H1 (cell line): ENCODE measurements around the gene FAM53B. TPM values are rescaled to one million over a fixed set of nuclear protein-coding genes. Genes with fewer than 3 reads are reported as not detected.

ENCODE experiments used
- CTCF ChIA-PET: fragments of 300-600 bp; sonication (Branson Sonifier 250); formaldehyde crosslinking; loops from one replicate; lab custom pipeline; 2021; ENCODE audit not compliant: partially characterized antibody; lab: Charles Lee
- POLR2A ChIA-PET: fragments of 300-600 bp; sonication (Branson Sonifier 250); formaldehyde crosslinking; loops from one replicate; lab custom pipeline; 2021; ENCODE audit warnings: inconsistent platforms; ENCODE audit not compliant: partially characterized antibody; lab: Charles Lee
- DNase-seq, 2 experiments: peaks; one replicate each; pipeline versions ENCODE4 v3.0.0 to v3.0.0-alpha.2; 2010 to 2022; ENCODE audit warnings: low spot score in 2 of 2, low read depth in 1 of 2, mixed read lengths in 1 of 2
- FAIRE-seq: peaks from 2 replicates; lab custom pipeline; 2011; peaks lifted over from hg19 to GRCh38; lab: Jason Lieb, UNC
- H2AFZ ChIP-seq: 2 replicates; pipeline ENCODE4 v1.8.1; 2012; ENCODE audit warnings: low read length, inconsistent platforms
- H2AK5ac ChIP-seq: 2 replicates; pipeline ENCODE4 v1.6.1; 2013; ENCODE audit warnings: low read depth, low read length
- H2BK120ac ChIP-seq: replicated peaks from 2 replicates; pipeline ENCODE3; 2013; ENCODE audit warnings: low read depth, low read length, inconsistent platforms
- H2BK12ac ChIP-seq: 2 replicates; pipeline ENCODE4 v1.6.1; 2013; ENCODE audit warnings: low read depth, low read length
- H2BK15ac ChIP-seq: 2 replicates; pipeline ENCODE4 v1.6.1; 2013; ENCODE audit warnings: low read length
- H2BK20ac ChIP-seq: 2 replicates; pipeline ENCODE4 v1.6.1; 2013; ENCODE audit warnings: low read length
- H2BK5ac ChIP-seq: 2 replicates; pipeline ENCODE4 v1.6.1; 2013; ENCODE audit warnings: low read depth, low read length
- H3K14ac ChIP-seq: 2 replicates; pipeline ENCODE4 v1.6.1; 2013; ENCODE audit warnings: inconsistent platforms; ENCODE audit not compliant: insufficient read length
- H3K18ac ChIP-seq: 2 replicates; pipeline ENCODE4 v1.6.1; 2013; ENCODE audit warnings: low read length; ENCODE audit errors: extremely low read depth
- H3K23ac ChIP-seq: 2 replicates; pipeline ENCODE4 v1.6.1; 2013; ENCODE audit warnings: inconsistent platforms; ENCODE audit not compliant: insufficient read length
- H3K23me2 ChIP-seq: 2 replicates; pipeline ENCODE4 v1.6.1; 2013; ENCODE audit warnings: low read depth, low read length
- H3K27ac ChIP-seq: 2 replicates; pipeline ENCODE4 v1.6.1; 2011; ENCODE audit warnings: low read depth, low read length, inconsistent platforms
- H3K27me3 ChIP-seq, 4 experiments: replicated peaks in 1 of 4; 1 replicate in 1 of 4; 2 replicates in 3 of 4; pipeline versions ENCODE4 v1.6.1 to v1.8.1; 2011 to 2013; ENCODE audit warnings: low read length in 3 of 4, mild to moderate bottlenecking in 3 of 4, inconsistent platforms in 2 of 4, mixed read lengths in 2 of 4, moderate library complexity in 1 of 4; ENCODE audit not compliant: control insufficient read depth in 3 of 4, insufficient read depth in 3 of 4; ENCODE audit errors: extremely low read depth in 1 of 4
- H3K36me3 ChIP-seq, 4 experiments: 2 replicates each; pipeline versions ENCODE4 v1.6.1 to v1.8.1; 2011 to 2013; ENCODE audit warnings: mild to moderate bottlenecking in 4 of 4, low read length in 3 of 4, moderate library complexity in 2 of 4, control low read depth in 1 of 4, inconsistent platforms in 1 of 4; ENCODE audit not compliant: insufficient read depth in 4 of 4, control insufficient read depth in 2 of 4
- H3K4ac ChIP-seq: replicated peaks from 2 replicates; pipeline ENCODE3; 2013; ENCODE audit warnings: low read length, low read depth, mixed read lengths, inconsistent platforms; ENCODE audit not compliant: insufficient read length
- H3K4me1 ChIP-seq, 4 experiments: replicated peaks in 1 of 4; 1 replicate in 1 of 4; 2 replicates in 3 of 4; pipeline versions ENCODE4 v1.6.1 to v1.8.1; 2011 to 2013; ENCODE audit warnings: low read length in 3 of 4, inconsistent platforms in 2 of 4, mixed read lengths in 1 of 4; ENCODE audit not compliant: insufficient read depth in 4 of 4, control insufficient read depth in 3 of 4
- H3K4me2 ChIP-seq, 2 experiments: 2 replicates each; pipeline versions ENCODE4 v1.6.1 to v1.8.1; 2011 to 2013; ENCODE audit warnings: low read depth in 2 of 2, low read length in 2 of 2, control low read depth in 1 of 2, inconsistent platforms in 1 of 2, mild to moderate bottlenecking in 1 of 2; ENCODE audit not compliant: insufficient read depth in 1 of 2
- H3K4me3 ChIP-seq, 4 experiments: fragments of 200-600, 300-600 bp in 1 of 4; sonication (generic), shearing (Covaris generic), sonication (Bioruptor Twin) in 1 of 4; 2 replicates each; pipeline versions ENCODE4 v1.5.1 to v1.8.1; 2011 to 2016; ENCODE audit warnings: low read length in 4 of 4, low read depth in 3 of 4, control low read depth in 2 of 4, inconsistent platforms in 2 of 4, mild to moderate bottlenecking in 2 of 4, mixed read lengths in 1 of 4, moderate library complexity in 1 of 4; ENCODE audit not compliant: insufficient read depth in 2 of 4; ENCODE audit errors: extremely low read depth in 1 of 4
- H3K56ac ChIP-seq: replicated peaks from 2 replicates; pipeline ENCODE3; 2013; ENCODE audit warnings: low read depth, mild to moderate bottlenecking, mixed read lengths, low read length, inconsistent platforms; ENCODE audit not compliant: insufficient read length
- H3K79me1 ChIP-seq: 2 replicates; pipeline ENCODE4 v1.6.1; 2013; ENCODE audit warnings: low read depth, low read length, control low read depth
- H3K79me2 ChIP-seq, 2 experiments: 2 replicates each; pipeline versions ENCODE4 v1.6.1 to v1.8.1; 2012 to 2013; ENCODE audit warnings: low read length in 2 of 2, mild to moderate bottlenecking in 2 of 2, inconsistent platforms in 1 of 2; ENCODE audit not compliant: insufficient read depth in 2 of 2, control insufficient read depth in 1 of 2
- H3K9ac ChIP-seq, 4 experiments: replicated peaks in 1 of 4; 1 replicate in 1 of 4; 2 replicates in 3 of 4; pipeline versions ENCODE4 v1.6.1 to v1.8.1; 2011 to 2013; ENCODE audit warnings: low read depth in 3 of 4, low read length in 3 of 4, control low read depth in 2 of 4, mild to moderate bottlenecking in 2 of 4, moderate library complexity in 2 of 4, inconsistent platforms in 1 of 4; ENCODE audit errors: extremely low read depth in 1 of 4
- H3K9me3 ChIP-seq, 2 experiments: 2 replicates each; pipeline versions ENCODE4 v1.6.1 to v1.8.1; 2012 to 2013; ENCODE audit warnings: mild to moderate bottlenecking in 2 of 2, moderate library complexity in 2 of 2, control low read depth in 1 of 2, inconsistent platforms in 1 of 2, low read depth in 1 of 2, low read length in 1 of 2, mixed read lengths in 1 of 2; ENCODE audit not compliant: insufficient read depth in 2 of 2
- H4K20me1 ChIP-seq, 2 experiments: replicated peaks in 1 of 2; 2 replicates each; pipeline versions ENCODE3 to v1.8.1; 2011 to 2013; ENCODE audit warnings: inconsistent platforms in 2 of 2, low read length in 2 of 2, mild to moderate bottlenecking in 1 of 2; ENCODE audit not compliant: insufficient read depth in 2 of 2, control insufficient read depth in 1 of 2
- H4K5ac ChIP-seq: 2 replicates; pipeline ENCODE4 v1.6.1; 2013; ENCODE audit warnings: low read length, low read depth, mixed read lengths, inconsistent platforms; ENCODE audit not compliant: insufficient read length
- H4K8ac ChIP-seq: 2 replicates; pipeline ENCODE4 v1.8.0; 2013; ENCODE audit warnings: mild to moderate bottlenecking, moderate library complexity, low read length, inconsistent platforms; ENCODE audit not compliant: insufficient read depth; ENCODE audit errors: extremely low read depth
- H4K91ac ChIP-seq: replicated peaks from 2 replicates; pipeline ENCODE3; 2013; ENCODE audit warnings: low read length, mixed read lengths, inconsistent platforms; ENCODE audit not compliant: insufficient read length
- FOSL1 ChIP-seq: IDR thresholded peaks from 2 replicates; pipeline ENCODE4 v1.6.1; 2011; ENCODE audit warnings: mild to moderate bottlenecking, low read depth, low read length, moderate library complexity; ENCODE audit not compliant: insufficient read depth
- whole genome bisulfite sequencing, 2 experiments: shearing (Covaris generic) in 1 of 2; methylation state at CpG; one replicate each; pipeline versions ENCODE4 v1.1.6 to v1.1.7; 2013 to 2015; ENCODE audit warnings: low lambda C conversion rate in 2 of 2, mixed read lengths in 2 of 2, inconsistent platforms in 1 of 2, low coverage in 1 of 2, missing lambda C conversion rate in 1 of 2; ENCODE audit not compliant: insufficient replicate concordance in 2 of 2, insufficient coverage in 1 of 2, insufficient read length in 1 of 2; ENCODE audit errors: extremely low coverage in 1 of 2, missing lambda C conversion rate in 1 of 2; 5-methylcytosine and 5-hydroxymethylcytosine counted together
- polyA plus RNA-seq, 7 experiments: library from polyadenylated mRNA; depleted of rRNA in 3 of 7; stranded (reverse) in 5 of 7; unstranded in 2 of 7; fragments of >200 nt in 5 of 7; fragments of 200-250 nt in 2 of 7; gene quantifications; 1 replicate in 5 of 7; 2 replicates in 1 of 7; 4 replicates in 1 of 7; pipeline versions ENCODE4 v1.2.1 to v1.2.3, GENCODE V29; 2011 to 2013; ENCODE audit warnings: missing spikeins in 2 of 7, mixed read lengths in 2 of 7
- total RNA-seq: library from RNA; stranded (reverse); fragmentation: NEBNext Ultra II Directional; extraction: Animal tissue kit (Norgen Biotek cat#: 25700); gene quantifications from 2 replicates; pipeline ENCODE4 v1.2.1, GENCODE V29; 2021

Gene FAM53B
- total and polyA plus RNA-seq, 2 of the 8 experiments (the other 6 are each of a cell fraction or from before 2014, with no cell fraction given), result 5.3 to 14.4 TPM

DNA sequence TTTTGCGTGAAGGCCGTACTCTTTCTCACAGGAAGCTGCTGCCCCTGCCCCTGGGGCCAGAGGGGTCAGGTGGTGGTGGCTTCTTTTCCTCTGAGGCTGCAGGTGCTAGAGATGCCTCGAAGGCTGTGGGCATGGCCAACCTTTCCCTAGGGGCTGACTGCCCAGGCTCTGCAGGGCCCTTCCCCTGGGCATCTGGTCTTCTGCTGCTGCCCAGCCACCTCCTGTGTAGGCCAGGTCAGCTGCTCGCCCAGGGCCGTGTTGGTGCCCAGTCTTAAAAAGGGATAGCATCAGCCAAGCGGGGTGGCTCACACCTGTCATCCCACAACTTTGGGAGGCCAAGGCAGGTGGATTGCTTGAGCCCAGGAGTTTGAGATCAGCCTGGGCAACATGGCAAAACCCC lies 114.3 kb downstream of the FAM53B start:
- no peak overlapping the region for H2BK20ac ChIP-seq
- no peak overlapping the region for H3K18ac ChIP-seq
- H3K36me3 ChIP-seq, result no peaks in the 10 kb centered on the region
- no peak overlapping the region for H2BK120ac ChIP-seq
- no peak for DNase-seq
- 95% methylated on average over 6 of the region's 6 CpGs; no CpG with 5 or more reads in 1 of the 2 experiments for WGBS, 2 experiments
- POLR2A ChIA-PET, result interaction anchor here (0.7 to 1.2 kb wide), 2 partner anchors 9 to 25 kb away, joined by 3 read pairs; no protein-coding TSS in a partner anchor
- peak overlapping the region; percentile 73 for H4K91ac ChIP-seq
- no peak overlapping the region for H2BK12ac ChIP-seq
- H3K79me2 ChIP-seq, result no peaks in the 10 kb centered on the region
- no peak overlapping the region for H3K4me3 ChIP-seq
- no peak overlapping the region for H2BK5ac ChIP-seq
- FAIRE-seq, result no peak
- no peak overlapping the region for H3K4me2 ChIP-seq
- no peak overlapping the region for H3K4ac ChIP-seq
- no peak overlapping the region for H3K14ac ChIP-seq
- no peak overlapping the region for H2AK5ac ChIP-seq
- H4K20me1 ChIP-seq, result peaks cover 0 to 10% of the 10 kb centered on the region in 2 experiments
- H3K79me1 ChIP-seq, result no peaks in the 10 kb centered on the region; the same call in 1 of the 2 replicates
- no peak overlapping the region for H3K23ac ChIP-seq
- H4K8ac ChIP-seq, result no peak overlapping the region; the same call in 1 of the 2 replicates
- no peak overlapping the region for H3K9ac ChIP-seq
- H4K5ac ChIP-seq, result no peak overlapping the region
- no peak overlapping the region for H2BK15ac ChIP-seq
- H3K56ac ChIP-seq, result no peak overlapping the region
- no peaks in the 10 kb centered on the region; a peak in 1 of 7 replicates for H3K27me3 ChIP-seq
- H2AFZ ChIP-seq, result no peak overlapping the region
- CTCF ChIA-PET, result interaction anchor here (0.8 to 3.2 kb wide), 5 partner anchors 11 to 116 kb away, joined by 3 to 20 read pairs (median 4); no protein-coding TSS in a partner anchor
- no peak overlapping the region for H3K27ac ChIP-seq
- H3K9me3 ChIP-seq, result no peaks in the 10 kb centered on the region
- no peak for TF ChIP-seq FOSL1
- H3K4me1 ChIP-seq, result peaks cover 6 to 21% (median 11%) of the 10 kb centered on the region in 4 experiments
- no peaks in the 10 kb centered on the region for H3K23me2 ChIP-seq
